GM12873 (cell line): Measurements from ENCODE around the gene MAGI1.

ENCODE experiments used
- TF ChIP-seq, protein P1 (sequence below): IDR thresholded peaks from 2 replicates; pipeline ENCODE4 v1.5.1; 2012; ENCODE audit warnings: low read depth, mild to moderate bottlenecking, moderate library complexity, low read length, control low read depth; ENCODE audit not compliant: insufficient read depth; ENCODE audit errors: missing control alignments

Gene MAGI1

DNA sequence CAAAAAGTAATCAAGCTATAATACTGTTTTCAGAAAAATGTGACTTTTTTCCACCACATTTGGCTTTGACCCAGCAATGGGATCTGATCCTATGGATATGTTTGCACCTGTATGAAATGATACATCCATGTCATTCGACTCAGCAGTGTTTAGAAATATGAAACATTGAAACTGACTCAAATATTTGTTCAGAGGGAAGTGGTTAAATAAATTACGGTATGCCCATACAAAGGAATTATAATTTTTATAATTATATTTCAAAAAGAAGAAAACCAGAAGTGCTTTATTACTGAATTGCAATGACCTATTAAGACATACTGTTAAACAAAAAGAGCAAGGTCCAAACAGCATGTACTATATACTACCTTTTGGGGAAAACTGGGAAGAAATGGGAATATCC is 546.5 kb downstream of the MAGI1 start:
- TF ChIP-seq, protein P1, sequence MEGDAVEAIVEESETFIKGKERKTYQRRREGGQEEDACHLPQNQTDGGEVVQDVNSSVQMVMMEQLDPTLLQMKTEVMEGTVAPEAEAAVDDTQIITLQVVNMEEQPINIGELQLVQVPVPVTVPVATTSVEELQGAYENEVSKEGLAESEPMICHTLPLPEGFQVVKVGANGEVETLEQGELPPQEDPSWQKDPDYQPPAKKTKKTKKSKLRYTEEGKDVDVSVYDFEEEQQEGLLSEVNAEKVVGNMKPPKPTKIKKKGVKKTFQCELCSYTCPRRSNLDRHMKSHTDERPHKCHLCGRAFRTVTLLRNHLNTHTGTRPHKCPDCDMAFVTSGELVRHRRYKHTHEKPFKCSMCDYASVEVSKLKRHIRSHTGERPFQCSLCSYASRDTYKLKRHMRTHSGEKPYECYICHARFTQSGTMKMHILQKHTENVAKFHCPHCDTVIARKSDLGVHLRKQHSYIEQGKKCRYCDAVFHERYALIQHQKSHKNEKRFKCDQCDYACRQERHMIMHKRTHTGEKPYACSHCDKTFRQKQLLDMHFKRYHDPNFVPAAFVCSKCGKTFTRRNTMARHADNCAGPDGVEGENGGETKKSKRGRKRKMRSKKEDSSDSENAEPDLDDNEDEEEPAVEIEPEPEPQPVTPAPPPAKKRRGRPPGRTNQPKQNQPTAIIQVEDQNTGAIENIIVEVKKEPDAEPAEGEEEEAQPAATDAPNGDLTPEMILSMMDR, result no peak

DNA sequence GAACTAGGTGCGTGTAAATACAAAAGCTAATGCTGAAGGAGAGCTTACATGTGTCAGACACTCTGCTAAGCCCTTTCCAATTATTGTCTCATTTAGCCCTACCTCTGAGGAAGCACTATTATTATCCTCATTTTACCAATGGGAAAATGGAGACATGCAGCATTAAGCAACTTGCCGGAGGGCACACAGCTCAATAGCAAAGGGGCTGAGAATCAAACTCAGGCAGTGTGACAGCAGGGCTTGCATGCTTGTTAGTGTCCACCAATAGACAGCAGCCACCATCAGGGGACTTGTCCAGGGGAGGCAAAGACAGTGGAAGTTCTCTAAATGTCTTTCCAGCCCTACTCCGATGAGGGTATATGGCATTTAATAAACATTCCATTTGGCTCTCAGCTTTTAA is 548.6 kb downstream of the MAGI1 start:
- TF ChIP-seq, protein P1, result no peak

DNA sequence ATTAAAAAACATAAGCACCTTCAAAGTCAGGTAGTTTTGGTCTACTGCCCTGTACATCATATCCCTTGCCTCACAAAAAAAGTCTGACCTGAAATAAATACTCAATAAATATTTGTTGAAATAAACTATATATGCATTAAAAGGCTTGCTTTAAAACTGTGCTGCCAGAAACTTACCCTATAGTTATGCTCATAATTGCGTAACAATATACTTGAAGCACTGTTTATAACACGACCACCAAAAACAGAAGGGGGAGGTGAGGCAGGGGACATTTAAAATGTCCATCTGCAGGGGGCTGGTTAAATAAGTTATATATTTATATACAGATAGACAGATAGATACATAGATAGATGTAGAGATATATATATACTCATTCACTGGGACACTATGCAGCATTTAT is 549.5 kb downstream of the MAGI1 start:
- TF ChIP-seq, protein P1, result no peak

DNA sequence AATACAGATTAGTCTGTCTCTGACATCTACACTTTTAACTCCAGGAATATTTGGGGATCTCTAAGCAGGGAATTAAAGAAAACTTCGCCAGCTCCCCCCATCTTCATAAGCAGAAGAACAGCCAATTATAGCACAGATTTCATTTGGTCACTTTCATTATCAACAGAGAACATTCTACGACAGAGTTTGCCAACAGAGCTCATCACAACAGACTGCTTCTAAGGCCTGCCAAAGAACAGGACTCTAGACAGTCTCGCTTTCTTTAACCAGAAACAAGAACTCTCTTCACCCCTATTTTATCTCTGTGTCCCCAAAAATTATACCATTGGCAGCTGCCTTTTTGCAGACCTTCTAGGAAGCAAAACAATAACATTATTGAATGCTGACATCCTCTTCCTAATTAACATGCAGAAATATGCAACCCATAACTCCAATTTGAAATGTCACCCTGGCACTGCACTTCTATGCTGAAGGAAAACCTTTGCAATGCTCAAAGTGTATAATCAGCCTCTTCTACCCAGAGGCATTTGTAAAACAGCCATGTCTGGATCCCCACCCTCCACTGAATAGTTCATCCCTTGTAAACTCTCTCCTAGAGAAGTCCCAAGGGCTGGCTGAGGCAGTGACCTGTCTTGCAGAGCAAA is 552.8 kb downstream of the MAGI1 start:
- TF ChIP-seq, protein P1, result no peak

DNA sequence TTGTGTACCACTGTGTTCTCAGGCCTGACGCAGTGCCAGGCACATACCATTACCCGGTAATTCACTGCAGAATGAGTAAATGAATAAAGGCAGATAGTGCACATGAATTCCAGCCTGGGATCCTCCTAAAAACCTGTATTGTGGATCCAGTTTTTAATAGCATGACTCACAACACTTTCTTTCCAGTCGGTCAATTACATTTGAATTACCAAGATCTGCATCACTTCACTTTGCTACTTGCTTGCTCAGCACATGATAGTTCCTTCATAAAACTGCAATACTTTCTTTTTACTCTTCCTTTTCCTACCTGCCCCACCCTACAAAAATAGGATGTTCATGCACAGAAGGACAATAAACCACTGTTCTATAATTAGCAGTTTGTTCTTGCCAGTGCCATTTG is 553.8 kb downstream of the MAGI1 start:
- TF ChIP-seq, protein P1, result no peak

DNA sequence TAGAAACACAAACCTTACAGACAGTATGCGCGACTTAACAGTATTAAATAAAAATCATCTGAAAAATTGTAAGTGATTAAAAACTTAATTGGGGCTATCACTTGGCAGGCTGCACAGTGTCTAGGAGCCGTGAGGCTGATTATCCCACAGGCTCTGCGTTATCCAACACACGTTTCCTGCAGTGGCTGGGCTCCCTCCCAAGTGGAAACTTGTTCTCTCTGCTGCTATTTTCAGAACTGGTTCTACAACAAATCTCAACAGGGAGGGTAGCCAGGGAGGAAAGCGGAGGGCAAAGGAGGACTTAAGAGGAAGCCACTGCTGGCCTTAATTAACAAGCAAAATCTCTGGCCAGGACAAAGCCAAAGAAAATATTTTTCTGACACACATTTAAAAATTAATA is 555.2 kb downstream of the MAGI1 start:
- TF ChIP-seq, protein P1, result no peak

DNA sequence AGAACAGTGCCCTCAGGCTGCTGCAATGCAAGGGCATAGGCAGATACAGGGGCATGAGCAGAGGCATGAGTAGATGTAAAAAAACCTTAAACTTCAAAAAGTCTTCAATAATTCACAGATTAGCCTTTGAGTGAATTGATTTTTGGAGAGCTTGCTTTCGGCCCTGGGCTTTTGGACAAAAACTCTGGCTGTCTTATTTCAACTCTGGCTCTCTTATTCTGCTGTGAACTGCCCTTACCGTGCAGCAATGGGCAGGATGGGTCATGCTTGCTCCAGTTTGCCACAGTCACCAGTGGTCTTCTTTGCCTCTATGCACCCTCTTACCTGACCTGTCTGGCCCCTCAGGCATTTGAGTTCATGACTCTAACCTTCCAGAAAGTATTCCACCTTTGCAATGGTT is 555.7 kb downstream of the MAGI1 start:
- TF ChIP-seq, protein P1, result no peak
